GM12878 (cell line): Measurements from ENCODE around the gene CLDN34. TPM values are rescaled to one million over a fixed set of nuclear protein-coding genes. Genes with fewer than 3 reads are reported as not detected.

ENCODE experiments used
- ATAC-seq: fragments of 200-7000 bp; cut with Tn5 transposase; 3 replicates; pipeline ENCODE4 v1.9.1; 2020; ENCODE audit warnings: mild to moderate bottlenecking, moderate library complexity
- BruUV-seq: library from RNA; stranded (reverse); fragments of 400-500 nt; replicated peaks from 2 replicates; lab custom pipeline; 2021; lab: Mats Ljungman, UMichigan
- CTCF ChIA-PET: fragments of 300-600 bp; sonication (Branson Sonifier 250); formaldehyde crosslinking; extraction: SDS; loops from one replicate; lab custom pipeline; 2021; ENCODE audit warnings: inconsistent platforms; lab: Yijun Ruan, JAX
- POLR2A ChIA-PET: fragments of 350-600 bp; formaldehyde crosslinking; extraction: SDS; loops from one replicate; lab custom pipeline; 2021; ENCODE audit warnings: inconsistent platforms; lab: Charles Lee
- RAD21 ChIA-PET: fragments of 300-600 bp; sonication (Branson Sonifier 250); formaldehyde crosslinking; loops from one replicate; lab custom pipeline; 2023; ENCODE audit warnings: antibody characterized with exemption; ENCODE audit not compliant: unreplicated experiment; lab: Charles Lee
- SMC1A ChIA-PET: fragments of 300-600 bp; sonication (Branson Sonifier 250); formaldehyde crosslinking; loops from one replicate; lab custom pipeline; 2023; ENCODE audit not compliant: unreplicated experiment, uncharacterized antibody; lab: Charles Lee
- DNase-seq: peaks from one replicate; pipeline ENCODE4 v3.0.0-alpha.2; 2011; ENCODE audit warnings: low read depth, low spot score
- FAIRE-seq: peaks from 3 replicates; lab custom pipeline; 2011; peaks lifted over from hg19 to GRCh38; lab: Jason Lieb, UNC
- H2AFZ ChIP-seq: 2 replicates; pipeline ENCODE4 v1.6.0; 2011; ENCODE audit warnings: low read depth, low read length, control low read depth; ENCODE audit not compliant: control insufficient read depth
- H3K27ac ChIP-seq: 2 replicates; pipeline ENCODE4 v1.5.1; 2011; ENCODE audit warnings: control low read depth; ENCODE audit not compliant: control insufficient read depth, insufficient read depth
- H3K27me3 ChIP-seq, 2 experiments: replicated peaks in 1 of 2; 2 replicates each; pipeline versions ENCODE4 v1.6.0 to v1.6.1; 2011; ENCODE audit warnings: low read length in 1 of 2; ENCODE audit not compliant: control insufficient read depth in 2 of 2, insufficient read depth in 2 of 2
- H3K36me3 ChIP-seq, 2 experiments: 2 replicates each; pipeline ENCODE4 v1.5.1; 2011; ENCODE audit warnings: low read length in 1 of 2; ENCODE audit not compliant: control insufficient read depth in 2 of 2, insufficient read depth in 2 of 2
- H3K4me1 ChIP-seq: 2 replicates; pipeline ENCODE4 v1.6.1; 2011; ENCODE audit warnings: mild to moderate bottlenecking, low read length, moderate library complexity, mixed read lengths; ENCODE audit not compliant: control insufficient read depth, insufficient read depth
- H3K4me2 ChIP-seq: 2 replicates; pipeline ENCODE4 v1.6.0; 2011; ENCODE audit warnings: control low read depth; ENCODE audit not compliant: control insufficient read depth, insufficient read depth
- H3K4me3 ChIP-seq: fragments of 200-600 bp; sonication (generic); 2 replicates; pipeline ENCODE4 v1.5.1; 2016
- H3K79me2 ChIP-seq: 2 replicates; pipeline ENCODE4 v1.6.0; 2011; ENCODE audit warnings: low read length; ENCODE audit not compliant: control insufficient read depth, insufficient read depth
- H3K9ac ChIP-seq: 2 replicates; pipeline ENCODE4 v1.8.0; 2011; ENCODE audit warnings: low read length, control low read depth, mixed read lengths; ENCODE audit not compliant: control insufficient read depth, insufficient read depth
- H3K9me3 ChIP-seq: replicated peaks from 3 replicates; pipeline ENCODE4 v1.5.1; 2011; ENCODE audit warnings: mild to moderate bottlenecking, low read length; ENCODE audit not compliant: control insufficient read depth, insufficient read depth
- H4K20me1 ChIP-seq: 2 replicates; pipeline ENCODE4 v1.6.0; 2011; ENCODE audit not compliant: control insufficient read depth, insufficient read depth
- NBN ChIP-seq: fragments of 450-650 bp; IDR thresholded peaks from 2 replicates; pipeline ENCODE4 v1.6.1; 2016
- RUNX3 ChIP-seq: IDR thresholded peaks from 2 replicates; pipeline ENCODE4 v1.6.1; 2012; ENCODE audit warnings: low read length, inconsistent platforms
- SMARCA5 ChIP-seq: fragments of 450-650 bp; IDR thresholded peaks from 2 replicates; pipeline ENCODE4 v1.6.1; 2017; ENCODE audit warnings: mild to moderate bottlenecking
- YBX1 ChIP-seq: fragments of 450-650 bp; IDR thresholded peaks from 2 replicates; pipeline ENCODE4 v1.6.1; 2016; ENCODE audit warnings: antibody characterized with exemption
- ZNF24 ChIP-seq: fragments of 450-650 bp; IDR thresholded peaks from 2 replicates; pipeline ENCODE4 v1.6.1; 2017; ENCODE audit warnings: antibody characterized with exemption, mild to moderate bottlenecking
- ZNF592 ChIP-seq: fragments of 450-650 bp; IDR thresholded peaks from 2 replicates; pipeline ENCODE4 v1.6.1; 2017; ENCODE audit warnings: mild to moderate bottlenecking, moderate library complexity
- ZNF622 ChIP-seq: fragments of 450-650 bp; IDR thresholded peaks from 2 replicates; pipeline ENCODE4 v1.6.1; 2017; ENCODE audit warnings: mild to moderate bottlenecking, inconsistent platforms
- ZSCAN29 ChIP-seq: fragments of 450-650 bp; IDR thresholded peaks from 2 replicates; pipeline ENCODE4 v1.6.1; 2017; ENCODE audit warnings: mild to moderate bottlenecking, moderate library complexity
- WGBS: methylation state at CpG from one replicate; pipeline ENCODE4 v1.1.6; 2016; ENCODE audit warnings: low lambda C conversion rate; ENCODE audit not compliant: insufficient replicate concordance, insufficient coverage; ENCODE audit errors: missing lambda C conversion rate; 5-methylcytosine and 5-hydroxymethylcytosine counted together
- in situ Hi-C: fragments of 300-500 bp; cut with MboI; formaldehyde crosslinking; loops from 9 replicates; pipeline ENCODE4 v1.14.3; 2018; ENCODE audit warnings: mixed read lengths
- intact Hi-C: fragments of 100-400 bp; cut with micrococcal nuclease; formaldehyde crosslinking; loops from one replicate; pipeline ENCODE4 v1.14.2; 2022; ENCODE audit not compliant: unreplicated experiment
- polyA plus RNA-seq, 11 experiments: library from polyadenylated mRNA; depleted of rRNA in 4 of 11; unstranded in 6 of 11; stranded (reverse) in 5 of 11; fragments of >200 nt; fragmentation: Nextera tagmentation in 4 of 11; fragmentation: Illumina TruSeq in 1 of 11; extraction: Ambion mirVana in 4 of 11; extraction: Trizol in 1 of 11; gene quantifications; 1 replicate in 1 of 11; 2 replicates in 10 of 11; pipeline versions ENCODE4 v1.2.1 to v1.2.3, GENCODE V29; 2011 to 2016; ENCODE audit warnings: inconsistent platforms in 2 of 11, missing spikeins in 2 of 11, low read depth in 1 of 11
- total RNA-seq, 4 experiments: library from RNA; depleted of rRNA in 3 of 4; stranded (reverse); fragments of >200 nt in 3 of 4; fragmentation: Illumina TruSeq in 1 of 4; extraction: Trizol in 1 of 4; gene quantifications; 2 replicates each; pipeline versions ENCODE4 v1.2.1 to v1.2.3, GENCODE V29; 2013 to 2021

The CLDN34 gene
- total and polyA plus RNA-seq, 10 of the 15 experiments (the other 5 are each of a cell fraction or from before 2014, with no cell fraction given), result not detected

GRCh38 chrX:9926002-9926401 is 41.2 kb upstream of the CLDN34 start (continued):
- no peak for TF ChIP-seq ZNF592
- no peak for TF ChIP-seq ZNF622
- TF ChIP-seq, all 136 proteins: peak for 0

GRCh38 chrX:9927698-9928482 is 39.3 kb upstream of the CLDN34 start:
- H4K20me1 ChIP-seq, result no peaks in the 10 kb centered on the region
- SMC1A ChIA-PET, result no interaction called here
- H3K4me3 ChIP-seq, result no peak overlapping the region
- CTCF ChIA-PET, result no interaction called here
- no peak for TF ChIP-seq ZNF592
- TF ChIP-seq NBN, result no peak
- no peak for TF ChIP-seq YBX1
- TF ChIP-seq SMARCA5, result no peak
- TF ChIP-seq RUNX3, result no peak
- no peak for TF ChIP-seq ZSCAN29
- no peak for TF ChIP-seq ZNF24
- intact Hi-C loops, result no loop called here
- no peaks in the 10 kb centered on the region for H3K79me2 ChIP-seq
- no peaks in the 10 kb centered on the region for H3K27me3 ChIP-seq
- BruUV-seq, result no TSS peak
- H3K9ac ChIP-seq, result no peak overlapping the region
- WGBS, result 13% methylated on average over 11 of the region's 11 CpGs
- H3K4me2 ChIP-seq, result no peak overlapping the region
- no peaks in the 10 kb centered on the region for H3K4me1 ChIP-seq
- H2AFZ ChIP-seq, result no peak overlapping the region
- no peaks in the 10 kb centered on the region for H3K36me3 ChIP-seq
- DNase-seq, result no peak
- POLR2A ChIA-PET, result no interaction called here
- in situ Hi-C loops, result no loop called here
- no peak for ATAC-seq
- no peak overlapping the region for H3K27ac ChIP-seq
- no peak for FAIRE-seq
- no peaks in the 10 kb centered on the region; the same call in 2 of the 3 replicates for H3K9me3 ChIP-seq
- RAD21 ChIA-PET, result no interaction called here
